ENCODE results near the gene ZFHX3.

The ZFHX3 gene

DNA sequence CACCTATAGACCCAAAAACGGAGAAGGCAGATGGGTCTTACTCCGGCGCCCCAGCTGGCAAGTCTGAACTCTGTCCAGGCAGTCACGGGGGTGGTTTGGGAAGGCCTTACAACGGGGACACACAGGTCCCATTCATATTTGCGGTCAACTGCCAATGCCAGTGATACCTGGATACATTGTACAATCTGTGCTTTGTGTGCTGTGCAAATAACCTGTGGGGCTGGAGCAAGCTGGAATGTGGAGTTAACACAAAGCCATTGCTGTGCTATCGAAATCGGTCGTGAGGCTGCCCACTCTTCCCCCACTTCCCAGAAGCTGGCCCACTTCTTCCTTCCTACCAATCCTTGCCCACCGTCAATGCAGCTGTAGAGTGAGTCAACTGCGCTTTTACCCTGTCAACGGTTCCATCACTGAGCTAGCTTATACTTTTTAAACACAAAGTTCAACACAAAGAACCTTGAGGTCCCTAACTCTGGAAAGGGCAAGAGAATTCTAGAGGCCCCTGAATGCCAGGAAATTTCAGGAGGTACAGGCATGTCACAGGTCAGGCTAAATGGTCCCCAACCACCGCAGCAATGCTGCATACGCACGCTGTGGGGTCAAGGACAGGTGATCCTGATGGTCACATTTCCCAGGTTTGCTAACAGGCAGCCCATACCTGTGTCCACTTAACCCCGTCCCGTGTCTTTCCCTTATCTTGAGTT, 122.8 kb downstream of the ZFHX3 start:
- ChIA-PET CTCF (interaction anchor here (1.2 kb wide), 1 partner anchor 21 kb away, joined by 3 read pairs; no protein-coding TSS in a partner anchor), POLR2A (no interaction called here)
- no peak for DNase-seq (ENCODE audit: extremely low spot score)
- TF ChIP-seq, protein P1, sequence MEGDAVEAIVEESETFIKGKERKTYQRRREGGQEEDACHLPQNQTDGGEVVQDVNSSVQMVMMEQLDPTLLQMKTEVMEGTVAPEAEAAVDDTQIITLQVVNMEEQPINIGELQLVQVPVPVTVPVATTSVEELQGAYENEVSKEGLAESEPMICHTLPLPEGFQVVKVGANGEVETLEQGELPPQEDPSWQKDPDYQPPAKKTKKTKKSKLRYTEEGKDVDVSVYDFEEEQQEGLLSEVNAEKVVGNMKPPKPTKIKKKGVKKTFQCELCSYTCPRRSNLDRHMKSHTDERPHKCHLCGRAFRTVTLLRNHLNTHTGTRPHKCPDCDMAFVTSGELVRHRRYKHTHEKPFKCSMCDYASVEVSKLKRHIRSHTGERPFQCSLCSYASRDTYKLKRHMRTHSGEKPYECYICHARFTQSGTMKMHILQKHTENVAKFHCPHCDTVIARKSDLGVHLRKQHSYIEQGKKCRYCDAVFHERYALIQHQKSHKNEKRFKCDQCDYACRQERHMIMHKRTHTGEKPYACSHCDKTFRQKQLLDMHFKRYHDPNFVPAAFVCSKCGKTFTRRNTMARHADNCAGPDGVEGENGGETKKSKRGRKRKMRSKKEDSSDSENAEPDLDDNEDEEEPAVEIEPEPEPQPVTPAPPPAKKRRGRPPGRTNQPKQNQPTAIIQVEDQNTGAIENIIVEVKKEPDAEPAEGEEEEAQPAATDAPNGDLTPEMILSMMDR (IDR thresholded peaks at IDR 0.05; ENCODE audit: control extremely low read depth, extremely low read depth, low read depth, missing control alignments): no peak

DNA sequence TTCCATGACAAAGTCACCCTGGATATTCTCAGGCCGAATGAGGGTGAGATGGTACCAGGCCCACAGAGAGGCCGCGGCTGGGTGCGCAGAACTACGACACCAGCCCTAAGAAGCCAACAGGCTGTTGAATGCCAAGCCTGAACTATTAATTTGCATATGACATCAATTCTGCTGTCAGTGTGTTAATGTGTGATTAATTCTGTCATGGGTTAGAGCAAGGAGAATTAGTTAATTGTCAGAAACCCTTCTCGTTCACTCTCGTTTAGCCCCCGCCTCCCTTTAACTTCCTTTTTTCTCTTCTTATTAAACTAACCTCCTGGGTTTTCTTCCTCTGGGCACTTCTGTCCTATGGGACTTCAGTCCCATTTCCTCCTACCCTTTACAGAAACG, 123.4 kb downstream of the ZFHX3 start:
- POLR2A ChIA-PET: no interaction called here
- TF ChIP-seq, protein P1 (IDR thresholded peaks at IDR 0.05; ENCODE audit: control extremely low read depth, extremely low read depth, low read depth, missing control alignments): no peak
- CTCF ChIA-PET: no interaction called here
- DNase-seq (ENCODE audit: extremely low spot score): no peak

DNA sequence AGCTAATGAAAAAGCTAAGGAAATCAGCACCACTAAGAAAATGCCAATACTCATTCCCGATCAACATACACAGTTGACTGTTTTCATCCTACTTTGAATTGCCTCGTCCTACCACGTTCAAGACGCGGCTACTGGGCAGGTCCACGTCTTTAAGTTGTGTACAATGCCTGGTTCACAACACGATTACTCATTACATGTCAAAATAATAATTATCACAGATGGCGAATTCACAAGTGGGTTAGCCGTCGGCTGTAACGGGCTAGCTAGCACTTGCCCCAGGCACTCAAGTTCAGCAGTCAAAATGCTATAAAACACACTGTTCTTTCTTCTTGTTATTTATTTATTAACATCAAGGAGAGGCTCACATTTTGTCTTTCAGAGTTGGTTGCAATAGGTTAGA, 124.2 kb downstream of the ZFHX3 start:
- CTCF ChIA-PET: interaction anchor here (1.2 kb wide), 1 partner anchor 13 kb away, joined by 3 read pairs; no protein-coding TSS in a partner anchor
- no peak for DNase-seq (ENCODE audit: extremely low spot score)
- POLR2A ChIA-PET: no interaction called here
- TF ChIP-seq, protein P1 (IDR thresholded peaks at IDR 0.05; ENCODE audit: control extremely low read depth, extremely low read depth, low read depth, missing control alignments): no peak

DNA sequence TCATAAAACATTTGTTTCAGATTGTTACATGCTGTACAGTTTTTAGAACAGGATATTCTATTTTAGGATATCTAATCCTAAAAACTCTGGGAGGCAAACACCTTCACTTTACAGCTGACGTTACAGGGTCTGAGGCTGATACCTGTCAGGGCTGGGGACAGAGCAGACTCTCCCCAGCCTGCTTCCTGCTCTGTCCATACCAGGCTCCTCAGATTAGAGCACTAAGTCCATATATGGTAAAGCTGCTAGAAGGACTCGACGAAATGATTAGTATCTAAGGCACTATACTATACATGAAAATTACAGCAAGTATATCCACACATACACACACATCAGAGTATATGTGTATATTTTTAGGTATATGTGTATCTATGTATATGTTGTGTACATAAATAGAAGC, 125.2 kb downstream of the ZFHX3 start:
- ChIA-PET CTCF (interaction anchor here (1.2 to 1.3 kb wide), 2 partner anchors 14 kb away, joined by 3 read pairs; no protein-coding TSS in a partner anchor), POLR2A (no interaction called here)
- DNase-seq (ENCODE audit: extremely low spot score): no peak
- TF ChIP-seq, protein P1 (IDR thresholded peaks at IDR 0.05; ENCODE audit: control extremely low read depth, extremely low read depth, low read depth, missing control alignments): no peak

DNA sequence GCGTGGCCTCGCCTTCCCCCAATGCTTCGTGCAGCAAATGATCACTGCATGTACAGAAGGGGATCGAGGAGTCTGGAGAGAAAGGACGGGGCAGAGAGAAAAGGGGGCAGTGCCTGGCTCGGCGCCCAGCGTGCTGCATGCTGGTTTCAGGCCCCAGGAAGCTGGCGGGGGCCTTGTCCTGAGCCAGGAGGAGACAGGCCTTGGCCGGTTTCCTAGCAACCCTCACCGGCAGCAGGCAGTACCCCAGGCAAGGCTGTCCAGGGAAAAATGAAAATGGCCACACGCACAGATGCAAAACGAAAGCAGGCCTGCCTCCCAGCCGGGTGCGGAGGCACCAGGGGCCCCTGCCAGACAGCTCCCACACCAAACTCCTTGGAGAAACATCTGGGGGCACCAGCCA, 126.3 kb downstream of the ZFHX3 start:
- CTCF ChIA-PET: no interaction called here

DNA sequence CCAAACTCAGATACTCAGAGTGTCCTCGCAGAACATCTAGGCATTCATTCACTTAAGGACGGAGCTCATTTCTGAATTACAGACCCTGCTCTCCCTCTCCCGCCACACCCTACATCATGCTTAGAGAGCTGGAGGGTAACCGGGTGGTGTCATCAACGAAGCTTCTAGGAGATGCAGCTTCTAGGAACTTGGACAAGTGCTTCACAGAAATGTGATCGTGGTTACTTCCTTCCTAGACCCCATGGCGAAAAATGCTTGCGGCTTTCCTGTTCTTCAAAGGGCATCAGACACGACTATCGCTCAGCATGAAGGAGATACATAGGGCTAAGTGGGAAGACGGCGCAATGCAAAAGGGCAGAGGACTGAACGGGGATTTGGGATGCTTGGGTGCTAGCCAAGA, 126.8 kb downstream of the ZFHX3 start:
- TF ChIP-seq, protein P1 (IDR thresholded peaks at IDR 0.05; ENCODE audit: control extremely low read depth, extremely low read depth, low read depth, missing control alignments): no peak
- ChIA-PET CTCF (no interaction called here), POLR2A (interaction anchor here (0.7 kb wide), 1 partner anchor 61 kb away, joined by 4 read pairs; no protein-coding TSS in a partner anchor)
- DNase-seq (ENCODE audit: extremely low spot score): no peak

More for the DNA sequence above, 126.3 kb downstream of the ZFHX3 start:
- POLR2A ChIA-PET: interaction anchor here (0.7 kb wide), 1 partner anchor 61 kb away, joined by 4 read pairs; no protein-coding TSS in a partner anchor
- no peak for DNase-seq (ENCODE audit: extremely low spot score)
- TF ChIP-seq, protein P1 (IDR thresholded peaks at IDR 0.05; ENCODE audit: control extremely low read depth, extremely low read depth, low read depth, missing control alignments): no peak

All from GM10248 (cell line).